Activated B cell treated with CpG ODN at 0.5 μM for 24 hours (primary cell): Measurements from ENCODE around the gene MAPK13. TPM values are rescaled to one million over a fixed set of nuclear protein-coding genes. Genes with fewer than 3 reads are reported as not detected.

Experiments used
- ATAC-seq: fragments of 200-7000 bp; cut with Tn5 transposase; one replicate; pipeline ENCODE4 v1.10.0; 2021; ENCODE audit warnings: low read depth, mild to moderate bottlenecking, moderate library complexity
- CTCF ChIA-PET: fragments of 350-600 bp; sonication (Branson Sonifier 250); formaldehyde crosslinking; loops from one replicate; lab custom pipeline; 2021; ENCODE audit warnings: antibody characterized with exemption; lab: Charles Lee
- POLR2A ChIA-PET: fragments of 350-600 bp; sonication (Branson Sonifier 250); formaldehyde crosslinking; loops from one replicate; lab custom pipeline; 2021; ENCODE audit warnings: antibody characterized with exemption; lab: Charles Lee
- DNase-seq: peaks from one replicate; pipeline ENCODE4 v3.0.0; 2022
- H3K27ac Mint-ChIP-seq: one replicate; pipeline ENCODE4 v1.8.0; 2020; ENCODE audit warnings: mixed read lengths
- H3K27me3 Mint-ChIP-seq: one replicate; pipeline ENCODE4 v1.8.0; 2021; ENCODE audit warnings: mixed read lengths
- H3K36me3 Mint-ChIP-seq: one replicate; pipeline ENCODE4 v1.8.0; 2021; ENCODE audit warnings: low read depth, mixed read lengths
- H3K4me1 Mint-ChIP-seq: one replicate; pipeline ENCODE4 v1.8.0; 2021; ENCODE audit warnings: mixed read lengths
- H3K4me3 Mint-ChIP-seq: one replicate; pipeline ENCODE4 v1.8.0; 2020; ENCODE audit warnings: mild to moderate bottlenecking, mixed read lengths
- H3K9me3 Mint-ChIP-seq: one replicate; pipeline ENCODE4 v1.8.0; 2020; ENCODE audit warnings: mixed read lengths
- intact Hi-C: fragments of 100-400 bp; cut with micrococcal nuclease; formaldehyde crosslinking; loops from one replicate; pipeline ENCODE4 v1.15.1; 2024
- total RNA-seq: library from RNA; stranded (reverse); gene quantifications from 2 replicates; pipeline ENCODE4 v1.2.3, GENCODE V29; 2022
- TF ChIP-seq, protein P1 (sequence below): fragments of 200-600 bp; IDR thresholded peaks from one replicate; pipeline ENCODE4 v1.8.0; 2022; ENCODE audit warnings: antibody characterized with exemption, mild to moderate bottlenecking

The MAPK13 gene
- total RNA-seq, 1 donor from 2014 or later, result 22.7 TPM

DNA sequence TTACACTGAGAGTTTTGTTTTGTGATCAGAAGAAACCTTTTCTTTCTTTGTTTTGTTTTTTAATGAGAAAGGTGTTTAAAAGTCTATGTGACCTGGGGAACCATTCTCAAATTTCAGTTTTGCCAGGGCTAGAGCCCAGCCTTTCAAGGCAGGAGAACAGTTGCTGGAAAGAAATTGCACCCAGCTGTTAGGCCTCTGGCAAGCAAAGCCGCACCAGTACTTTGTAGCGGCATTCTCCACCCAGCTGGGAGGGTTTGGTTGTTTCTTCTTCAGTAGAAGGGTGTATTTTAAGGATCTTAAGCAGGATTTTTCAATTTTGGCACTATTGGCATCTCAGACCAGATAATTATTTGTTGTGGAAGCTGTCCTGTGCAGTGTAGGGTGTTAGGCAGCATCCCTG is 16.6 kb upstream of the MAPK13 start:
- Mint-ChIP-seq H3K36me3 (peaks cover 20% of the 10 kb centered on the region), H3K4me3 (no peak overlapping the region), H3K9me3 (no peaks in the 10 kb centered on the region), H3K27ac (peak overlapping the region; percentile 81), H3K4me1 (peaks cover 96% of the 10 kb centered on the region), H3K27me3 (no peaks in the 10 kb centered on the region)
- intact Hi-C loops, result no loop called here
- no peak for DNase-seq
- POLR2A ChIA-PET, result interaction anchor here (1.0 to 3.1 kb wide), 2 partner anchors 17 to 19 kb away, joined by 3 to 13 read pairs; partner anchors contain the start of gene MAPK13
- CTCF ChIA-PET, result interaction anchor here (1.1 kb wide), 1 partner anchor 11 kb away, joined by 3 read pairs; no protein-coding TSS in a partner anchor
- ATAC-seq, result no peak
- TF ChIP-seq, protein P1, sequence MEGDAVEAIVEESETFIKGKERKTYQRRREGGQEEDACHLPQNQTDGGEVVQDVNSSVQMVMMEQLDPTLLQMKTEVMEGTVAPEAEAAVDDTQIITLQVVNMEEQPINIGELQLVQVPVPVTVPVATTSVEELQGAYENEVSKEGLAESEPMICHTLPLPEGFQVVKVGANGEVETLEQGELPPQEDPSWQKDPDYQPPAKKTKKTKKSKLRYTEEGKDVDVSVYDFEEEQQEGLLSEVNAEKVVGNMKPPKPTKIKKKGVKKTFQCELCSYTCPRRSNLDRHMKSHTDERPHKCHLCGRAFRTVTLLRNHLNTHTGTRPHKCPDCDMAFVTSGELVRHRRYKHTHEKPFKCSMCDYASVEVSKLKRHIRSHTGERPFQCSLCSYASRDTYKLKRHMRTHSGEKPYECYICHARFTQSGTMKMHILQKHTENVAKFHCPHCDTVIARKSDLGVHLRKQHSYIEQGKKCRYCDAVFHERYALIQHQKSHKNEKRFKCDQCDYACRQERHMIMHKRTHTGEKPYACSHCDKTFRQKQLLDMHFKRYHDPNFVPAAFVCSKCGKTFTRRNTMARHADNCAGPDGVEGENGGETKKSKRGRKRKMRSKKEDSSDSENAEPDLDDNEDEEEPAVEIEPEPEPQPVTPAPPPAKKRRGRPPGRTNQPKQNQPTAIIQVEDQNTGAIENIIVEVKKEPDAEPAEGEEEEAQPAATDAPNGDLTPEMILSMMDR, result no peak

DNA sequence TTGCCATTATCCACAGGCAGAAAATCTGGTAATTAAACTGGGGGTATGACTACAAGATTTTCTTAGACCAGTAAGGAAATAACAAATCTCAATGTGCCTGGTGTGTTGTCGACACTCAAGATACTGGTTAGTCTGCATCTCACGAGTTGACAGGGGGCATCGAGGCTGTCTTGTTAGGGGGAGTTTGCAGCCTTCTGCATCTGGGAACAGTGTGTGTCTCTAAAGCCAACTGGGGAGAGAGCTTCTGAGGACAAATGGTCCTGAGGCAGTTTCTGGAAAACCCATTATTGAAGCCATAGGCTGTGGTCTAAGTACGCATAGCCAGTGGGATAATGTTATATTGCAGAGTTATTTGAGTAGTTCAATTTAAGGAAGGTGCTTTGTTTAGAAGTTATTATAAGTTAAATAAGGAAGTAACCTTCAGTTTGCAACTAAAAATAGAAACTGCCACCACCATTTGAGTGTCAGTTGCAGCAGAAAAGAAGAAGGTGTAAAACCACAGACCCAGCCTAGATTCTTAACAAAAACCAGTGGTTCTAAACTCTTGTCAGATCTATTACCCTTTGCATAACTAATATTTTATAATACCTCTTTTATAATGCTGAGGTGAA is 15.4 kb upstream of the MAPK13 start:
- Mint-ChIP-seq H3K4me3 (peak overlapping the region; percentile 64), H3K27me3 (no peaks in the 10 kb centered on the region), H3K9me3 (no peaks in the 10 kb centered on the region), H3K36me3 (peaks cover 15% of the 10 kb centered on the region), H3K27ac (peak overlapping the region; percentile 81), H3K4me1 (peaks cover 96% of the 10 kb centered on the region)
- ATAC-seq, result peak; percentile 40
- TF ChIP-seq, protein P1, result no peak
- ChIA-PET CTCF (interaction anchor here (0.9 to 1.5 kb wide), 2 partner anchors 20 kb away, joined by 4 to 7 read pairs; no protein-coding TSS in a partner anchor), POLR2A (interaction anchor here (0.6 kb wide), 1 partner anchor 383 kb away, joined by 3 read pairs; no protein-coding TSS in a partner anchor)
- DNase-seq, result no peak
- intact Hi-C loops, result no loop called here

DNA sequence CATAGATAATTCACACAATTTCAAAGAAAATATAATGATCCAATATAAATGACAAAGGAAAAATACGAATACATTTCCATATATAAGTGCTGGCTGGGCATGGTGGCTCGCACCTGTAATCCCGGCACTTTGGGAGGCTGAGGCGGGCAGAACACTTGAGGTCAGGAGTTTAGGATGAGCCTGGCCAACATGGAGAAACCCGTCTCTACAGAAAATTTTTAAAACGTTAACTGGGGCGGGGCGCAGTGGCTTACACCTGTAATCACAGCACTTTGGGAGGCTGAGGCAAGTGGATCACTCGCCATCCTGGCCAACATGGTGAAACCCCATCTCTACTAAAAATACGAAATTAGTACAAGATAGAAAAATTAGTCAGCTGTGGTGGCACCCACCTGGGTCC is 14.9 kb upstream of the MAPK13 start:
- Mint-ChIP-seq H3K4me1 (peaks cover 96% of the 10 kb centered on the region), H3K27ac (peak overlapping the region; percentile 81), H3K4me3 (peak overlapping the region; percentile 64), H3K9me3 (no peaks in the 10 kb centered on the region), H3K27me3 (no peaks in the 10 kb centered on the region), H3K36me3 (peaks cover 10% of the 10 kb centered on the region)
- ATAC-seq, result no peak
- no peak for DNase-seq
- ChIA-PET CTCF (interaction anchor here (1.5 kb wide), 1 partner anchor 21 kb away, joined by 7 read pairs; no protein-coding TSS in a partner anchor), POLR2A (interaction anchor here (0.7 kb wide), 1 partner anchor 343 kb away, joined by 4 read pairs; no protein-coding TSS in a partner anchor)
- TF ChIP-seq, protein P1, result no peak
- intact Hi-C loops, result no loop called here

DNA sequence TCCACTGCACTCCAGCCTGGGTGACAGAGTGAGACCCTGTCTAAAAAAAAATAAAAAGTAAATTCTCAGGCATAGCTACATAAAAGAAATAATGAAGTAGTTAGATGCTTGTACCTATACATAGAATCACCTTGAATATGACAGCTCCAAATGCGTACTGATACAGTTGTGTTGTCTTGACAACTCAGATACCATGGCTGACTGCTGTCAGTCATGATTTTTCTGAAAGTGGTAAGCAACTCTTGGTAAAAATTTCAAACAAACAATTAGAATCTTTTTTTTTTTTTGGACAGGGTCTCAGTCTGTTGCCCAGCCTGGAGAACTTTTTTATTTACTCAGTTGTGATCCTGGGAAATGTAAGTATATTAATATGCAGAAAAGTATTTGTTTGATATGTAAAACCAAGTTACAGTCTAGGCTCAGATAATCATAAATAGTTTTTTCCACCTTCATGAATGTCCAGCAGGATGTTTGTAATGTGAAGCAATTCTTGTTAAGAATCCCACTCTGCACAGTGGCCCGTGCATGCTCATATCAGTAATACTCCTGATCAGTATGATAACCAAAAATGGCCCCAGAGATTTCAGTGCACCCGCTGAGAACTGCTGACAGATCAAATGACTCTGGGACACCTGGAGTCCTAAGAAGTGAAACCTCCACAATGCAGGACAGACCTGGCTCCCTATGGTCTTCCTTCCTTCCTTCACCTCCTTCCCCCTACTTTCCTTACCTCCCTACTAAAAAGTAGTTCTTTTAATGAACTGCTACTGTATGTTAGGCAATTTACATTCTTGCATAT is 14.0 kb upstream of the MAPK13 start:
- H3K9me3 Mint-ChIP-seq, result no peaks in the 10 kb centered on the region
- H3K4me1 Mint-ChIP-seq, result peaks cover 97% of the 10 kb centered on the region
- ATAC-seq, result no peak
- TF ChIP-seq, protein P1, result no peak
- CTCF ChIA-PET, result interaction anchor here (1.5 kb wide), 1 partner anchor 21 kb away, joined by 7 read pairs; no protein-coding TSS in a partner anchor
- no peaks in the 10 kb centered on the region for H3K27me3 Mint-ChIP-seq
- intact Hi-C loops, result loop anchor here (2.0 kb wide), 1 partner anchor 15 kb away; the partner anchor contains the start of gene MAPK13
- H3K4me3 Mint-ChIP-seq, result no peak overlapping the region
- no peak for DNase-seq
- peaks cover 8% of the 10 kb centered on the region for H3K36me3 Mint-ChIP-seq
- POLR2A ChIA-PET, result interaction anchor here (0.7 kb wide), 2 partner anchors 80 to 343 kb away, joined by 3 to 4 read pairs; partner anchors contain the start of gene BRPF3
- H3K27ac Mint-ChIP-seq, result peak overlapping the region; percentile 81

DNA sequence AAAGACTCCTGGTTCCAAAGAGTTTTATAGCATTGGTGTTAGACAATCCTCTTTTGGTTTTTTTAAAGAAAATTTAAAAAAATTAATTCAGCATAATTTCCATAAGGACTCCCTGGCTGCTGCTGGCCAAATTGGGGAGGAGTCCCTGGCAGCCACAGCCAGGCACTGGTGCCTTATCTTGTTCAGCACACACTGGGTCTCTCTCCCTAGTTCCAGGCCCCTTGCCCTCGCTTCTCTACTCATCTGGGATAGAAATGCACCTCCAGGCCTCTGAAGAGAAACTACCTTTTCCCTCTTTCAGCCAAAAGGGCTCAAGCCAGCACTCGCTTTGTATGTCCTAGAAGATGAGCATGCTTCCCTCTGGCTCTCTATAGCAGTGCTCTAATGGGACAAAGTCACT is 13.4 kb upstream of the MAPK13 start:
- H3K27ac Mint-ChIP-seq, result peak overlapping the region; percentile 81
- intact Hi-C loops, result loop anchor here (2.0 kb wide), 1 partner anchor 14 kb away; the partner anchor contains the start of gene MAPK13
- TF ChIP-seq, protein P1, result no peak
- ChIA-PET POLR2A (no interaction called here), CTCF (no interaction called here)
- H3K4me1 Mint-ChIP-seq, result peaks cover 97% of the 10 kb centered on the region
- H3K27me3 Mint-ChIP-seq, result no peaks in the 10 kb centered on the region
- no peak for ATAC-seq
- no peak for DNase-seq
- peaks cover 3% of the 10 kb centered on the region for H3K36me3 Mint-ChIP-seq
- H3K9me3 Mint-ChIP-seq, result no peaks in the 10 kb centered on the region
- no peak overlapping the region for H3K4me3 Mint-ChIP-seq
